ENCODE data around the gene COL4A2. TPM values are rescaled to one million over a fixed set of nuclear protein-coding genes. Genes with fewer than 3 reads are reported as not detected.

The COL4A2 gene
- total and polyA plus RNA-seq, 7 experiments from 2014 or later = 0.05 TPM; not detected in 6

- Mint-ChIP-seq H3K27me3 (peaks cover 53 to 82% (median 75%) of the 10 kb centered on the region in 5 donors), H3K27ac (no peak overlapping the region), H3K4me3 (no peak overlapping the region), H3K36me3 (no peaks in the 10 kb centered on the region), H3K9me3 (no peaks in the 10 kb centered on the region), H3K4me1 (peaks cover 0 to 2% (median 0%) of the 10 kb centered on the region in 7 donors)
- DNase-seq (no peak), ATAC-seq (no peak)
- no peaks in the 10 kb centered on the region for H3K9me3 ChIP-seq (ENCODE audit: control insufficient read depth in 2 of 3, low read length in 3 of 3)
- no peaks in the 10 kb centered on the region for H3K27me3 ChIP-seq (ENCODE audit: control insufficient read depth in 2 of 2, insufficient read depth in 2 of 2, low read length in 2 of 2)
- no peaks in the 10 kb centered on the region for H3K4me1 ChIP-seq (ENCODE audit: control insufficient read depth in 2 of 2, insufficient read depth in 2 of 2, low read length in 2 of 2)
- H3K36me3 ChIP-seq (ENCODE audit: control insufficient read depth in 2 of 3, insufficient read depth in 3 of 3, low read length in 3 of 3) = no peaks in the 10 kb centered on the region
- H3K4me3 ChIP-seq (ENCODE audit: low read length) = no peak overlapping the region
- CTCF ChIA-PET = no interaction called here
- no peak overlapping the region for H3K27ac ChIP-seq (ENCODE audit: low read depth, low read length)
- POLR2A ChIA-PET = no interaction called here
- intact Hi-C loops (cut with micrococcal nuclease) = no loop called here
Observed at GRCh38 chr13:110400786-110401533, 93.9 kb downstream of the COL4A2 start.

GRCh38 chr13:110402299-110403069, 95.4 kb downstream of the COL4A2 start:
- no peaks in the 10 kb centered on the region for H3K4me1 ChIP-seq (ENCODE audit: control insufficient read depth in 2 of 2, insufficient read depth in 2 of 2, low read length in 2 of 2)
- ATAC-seq (no peak), DNase-seq (no peak)
- intact Hi-C loops (cut with micrococcal nuclease) = no loop called here
- H3K4me3 ChIP-seq (ENCODE audit: low read length) = no peak overlapping the region
- ChIA-PET POLR2A (interaction anchor here (0.6 kb wide), 1 partner anchor 76 kb away, joined by 3 read pairs; no protein-coding TSS in a partner anchor), CTCF (no interaction called here)
- H3K27me3 Mint-ChIP-seq = peaks cover 57 to 77% (median 72%) of the 10 kb centered on the region in 5 donors
- H3K4me3 Mint-ChIP-seq = no peak overlapping the region
- H3K9me3 ChIP-seq (ENCODE audit: control insufficient read depth in 2 of 3, low read length in 3 of 3) = no peaks in the 10 kb centered on the region
- peaks cover 0 to 5% (median 0%) of the 10 kb centered on the region in 5 donors for H3K36me3 Mint-ChIP-seq
- no peak overlapping the region for H3K27ac ChIP-seq (ENCODE audit: low read depth, low read length)
- no peaks in the 10 kb centered on the region for H3K9me3 Mint-ChIP-seq
- no peaks in the 10 kb centered on the region for H3K27me3 ChIP-seq (ENCODE audit: control insufficient read depth in 2 of 2, insufficient read depth in 2 of 2, low read length in 2 of 2)
- peaks cover 0 to 7% (median 0%) of the 10 kb centered on the region in 7 donors for H3K4me1 Mint-ChIP-seq
- no peak overlapping the region for H3K27ac Mint-ChIP-seq
- H3K36me3 ChIP-seq (ENCODE audit: control insufficient read depth in 2 of 3, insufficient read depth in 3 of 3, low read length in 3 of 3) = no peaks in the 10 kb centered on the region

GRCh38 chr13:110403315-110403714, 96.2 kb downstream of the COL4A2 start:
- CTCF ChIA-PET = no interaction called here
- H3K27me3 Mint-ChIP-seq = peaks cover 54 to 75% (median 72%) of the 10 kb centered on the region in 5 donors
- H3K4me1 ChIP-seq (ENCODE audit: control insufficient read depth in 2 of 2, insufficient read depth in 2 of 2, low read length in 2 of 2) = no peaks in the 10 kb centered on the region

GRCh38 chr13:110403721-110404120, 96.6 kb downstream of the COL4A2 start:
- Mint-ChIP-seq H3K9me3 (peaks cover 0 to 3% (median 0%) of the 10 kb centered on the region in 11 donors), H3K27me3 (peaks cover 50 to 72% (median 67%) of the 10 kb centered on the region in 5 donors), H3K4me1 (peaks cover 0 to 11% (median 0%) of the 10 kb centered on the region in 7 donors), H3K4me3 (no peak overlapping the region), H3K36me3 (peaks cover 0 to 5% (median 0%) of the 10 kb centered on the region in 5 donors), H3K27ac (no peak overlapping the region)
- CTCF ChIA-PET = no interaction called here
- no peak for ATAC-seq
- intact Hi-C loops (cut with micrococcal nuclease) = no loop called here
- no peaks in the 10 kb centered on the region for H3K27me3 ChIP-seq (ENCODE audit: control insufficient read depth in 2 of 2, insufficient read depth in 2 of 2, low read length in 2 of 2)
- DNase-seq = no peak
- H3K36me3 ChIP-seq (ENCODE audit: control insufficient read depth in 2 of 3, insufficient read depth in 3 of 3, low read length in 3 of 3) = no peaks in the 10 kb centered on the region
- H3K4me1 ChIP-seq (ENCODE audit: control insufficient read depth in 2 of 2, insufficient read depth in 2 of 2, low read length in 2 of 2) = no peaks in the 10 kb centered on the region
- no peak overlapping the region for H3K4me3 ChIP-seq (ENCODE audit: low read length)
- H3K27ac ChIP-seq (ENCODE audit: low read depth, low read length) = no peak overlapping the region
- POLR2A ChIA-PET = no interaction called here
- H3K9me3 ChIP-seq (ENCODE audit: control insufficient read depth in 2 of 3, low read length in 3 of 3) = no peaks in the 10 kb centered on the region

More at GRCh38 chr13:110403315-110403714, 96.2 kb downstream of the COL4A2 start:
- Histone ChIP-seq H3K27me3 (ENCODE audit: control insufficient read depth in 2 of 2, insufficient read depth in 2 of 2, low read length in 2 of 2) (no peaks in the 10 kb centered on the region), H3K27ac (ENCODE audit: low read depth, low read length) (no peak overlapping the region), H3K4me3 (ENCODE audit: low read length) (no peak overlapping the region), H3K9me3 (ENCODE audit: control insufficient read depth in 2 of 3, low read length in 3 of 3) (no peaks in the 10 kb centered on the region), H3K36me3 (ENCODE audit: control insufficient read depth in 2 of 3, insufficient read depth in 3 of 3, low read length in 3 of 3) (no peaks in the 10 kb centered on the region)
- Mint-ChIP-seq H3K27ac (no peak overlapping the region), H3K9me3 (no peaks in the 10 kb centered on the region), H3K36me3 (peaks cover 0 to 5% (median 0%) of the 10 kb centered on the region in 5 donors), H3K4me1 (peaks cover 0 to 11% (median 0%) of the 10 kb centered on the region in 7 donors), H3K4me3 (no peak overlapping the region)
- no peak for ATAC-seq
- DNase-seq = no peak
- intact Hi-C loops (cut with micrococcal nuclease) = no loop called here
- POLR2A ChIA-PET = no interaction called here

GRCh38 chr13:110404321-110404720, 97.2 kb downstream of the COL4A2 start:
- no peak overlapping the region for H3K27ac Mint-ChIP-seq
- H3K4me3 ChIP-seq (ENCODE audit: low read length) = no peak overlapping the region
- H3K4me3 Mint-ChIP-seq = no peak overlapping the region
- no peak for ATAC-seq
- no peaks in the 10 kb centered on the region for H3K36me3 ChIP-seq (ENCODE audit: control insufficient read depth in 2 of 3, insufficient read depth in 3 of 3, low read length in 3 of 3)
- peaks cover 0 to 5% (median 0%) of the 10 kb centered on the region in 11 donors for H3K9me3 Mint-ChIP-seq
- POLR2A ChIA-PET = interaction anchor here (1.4 kb wide), 1 partner anchor 16 kb away, joined by 3 read pairs; no protein-coding TSS in a partner anchor
- H3K27ac ChIP-seq (ENCODE audit: low read depth, low read length) = no peak overlapping the region
- H3K9me3 ChIP-seq (ENCODE audit: control insufficient read depth in 2 of 3, low read length in 3 of 3) = no peaks in the 10 kb centered on the region
- H3K36me3 Mint-ChIP-seq = peaks cover 0 to 5% (median 0%) of the 10 kb centered on the region in 5 donors
- intact Hi-C loops (cut with micrococcal nuclease) = no loop called here
- no peaks in the 10 kb centered on the region for H3K27me3 ChIP-seq (ENCODE audit: control insufficient read depth in 2 of 2, insufficient read depth in 2 of 2, low read length in 2 of 2)
- no peak for DNase-seq
- no peaks in the 10 kb centered on the region for H3K4me1 ChIP-seq (ENCODE audit: control insufficient read depth in 2 of 2, insufficient read depth in 2 of 2, low read length in 2 of 2)
- H3K4me1 Mint-ChIP-seq = peaks cover 0 to 11% (median 0%) of the 10 kb centered on the region in 7 donors
- CTCF ChIA-PET = no interaction called here
- H3K27me3 Mint-ChIP-seq = peaks cover 45 to 73% (median 69%) of the 10 kb centered on the region in 5 donors

GRCh38 chr13:110405597-110406450, 98.7 kb downstream of the COL4A2 start:
- peaks cover 0 to 5% (median 0%) of the 10 kb centered on the region in 11 donors for H3K9me3 Mint-ChIP-seq
- ChIA-PET POLR2A (interaction anchor here (1.4 kb wide), 1 partner anchor 18 kb away, joined by 3 read pairs; no protein-coding TSS in a partner anchor), CTCF (no interaction called here)
- Histone ChIP-seq H3K27me3 (ENCODE audit: control insufficient read depth in 2 of 2, insufficient read depth in 2 of 2, low read length in 2 of 2) (no peaks in the 10 kb centered on the region), H3K9me3 (ENCODE audit: control insufficient read depth in 2 of 3, low read length in 3 of 3) (no peaks in the 10 kb centered on the region), H3K4me3 (ENCODE audit: low read length) (no peak overlapping the region), H3K36me3 (ENCODE audit: control insufficient read depth in 2 of 3, insufficient read depth in 3 of 3, low read length in 3 of 3) (no peaks in the 10 kb centered on the region), H3K4me1 (ENCODE audit: control insufficient read depth in 2 of 2, insufficient read depth in 2 of 2, low read length in 2 of 2) (no peaks in the 10 kb centered on the region), H3K27ac (ENCODE audit: low read depth, low read length) (no peak overlapping the region)
- H3K4me3 Mint-ChIP-seq = no peak overlapping the region
- ATAC-seq (no peak), DNase-seq (no peak)
- peaks cover 0 to 11% (median 0%) of the 10 kb centered on the region in 7 donors for H3K4me1 Mint-ChIP-seq
- H3K36me3 Mint-ChIP-seq = peaks cover 0 to 5% (median 0%) of the 10 kb centered on the region in 5 donors
- H3K27ac Mint-ChIP-seq = no peak overlapping the region
- peaks cover 48 to 78% (median 69%) of the 10 kb centered on the region in 5 donors for H3K27me3 Mint-ChIP-seq
- intact Hi-C loops (cut with micrococcal nuclease) = no loop called here
